Measurements from ENCODE around the gene EIF2S3B.

The EIF2S3B gene

GRCh38 chr12:10528174-10528953 lies 22.7 kb downstream of the EIF2S3B start:
- TF ChIP-seq, protein P1, sequence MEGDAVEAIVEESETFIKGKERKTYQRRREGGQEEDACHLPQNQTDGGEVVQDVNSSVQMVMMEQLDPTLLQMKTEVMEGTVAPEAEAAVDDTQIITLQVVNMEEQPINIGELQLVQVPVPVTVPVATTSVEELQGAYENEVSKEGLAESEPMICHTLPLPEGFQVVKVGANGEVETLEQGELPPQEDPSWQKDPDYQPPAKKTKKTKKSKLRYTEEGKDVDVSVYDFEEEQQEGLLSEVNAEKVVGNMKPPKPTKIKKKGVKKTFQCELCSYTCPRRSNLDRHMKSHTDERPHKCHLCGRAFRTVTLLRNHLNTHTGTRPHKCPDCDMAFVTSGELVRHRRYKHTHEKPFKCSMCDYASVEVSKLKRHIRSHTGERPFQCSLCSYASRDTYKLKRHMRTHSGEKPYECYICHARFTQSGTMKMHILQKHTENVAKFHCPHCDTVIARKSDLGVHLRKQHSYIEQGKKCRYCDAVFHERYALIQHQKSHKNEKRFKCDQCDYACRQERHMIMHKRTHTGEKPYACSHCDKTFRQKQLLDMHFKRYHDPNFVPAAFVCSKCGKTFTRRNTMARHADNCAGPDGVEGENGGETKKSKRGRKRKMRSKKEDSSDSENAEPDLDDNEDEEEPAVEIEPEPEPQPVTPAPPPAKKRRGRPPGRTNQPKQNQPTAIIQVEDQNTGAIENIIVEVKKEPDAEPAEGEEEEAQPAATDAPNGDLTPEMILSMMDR (conservative IDR thresholded peaks at IDR 0.05; ENCODE audit: low read length) = no peak
- no peak overlapping the region for H3K4me3 ChIP-seq (ENCODE audit: low read length)
- DNase-seq (ENCODE audit: low read depth) = no peak

GRCh38 chr12:10529603-10530002 lies 23.9 kb downstream of the EIF2S3B start:
- DNase-seq (ENCODE audit: low read depth) = no peak
- no peak overlapping the region for H3K4me3 ChIP-seq (ENCODE audit: low read length)
- TF ChIP-seq, protein P1 (conservative IDR thresholded peaks at IDR 0.05; ENCODE audit: low read length) = no peak

DNA sequence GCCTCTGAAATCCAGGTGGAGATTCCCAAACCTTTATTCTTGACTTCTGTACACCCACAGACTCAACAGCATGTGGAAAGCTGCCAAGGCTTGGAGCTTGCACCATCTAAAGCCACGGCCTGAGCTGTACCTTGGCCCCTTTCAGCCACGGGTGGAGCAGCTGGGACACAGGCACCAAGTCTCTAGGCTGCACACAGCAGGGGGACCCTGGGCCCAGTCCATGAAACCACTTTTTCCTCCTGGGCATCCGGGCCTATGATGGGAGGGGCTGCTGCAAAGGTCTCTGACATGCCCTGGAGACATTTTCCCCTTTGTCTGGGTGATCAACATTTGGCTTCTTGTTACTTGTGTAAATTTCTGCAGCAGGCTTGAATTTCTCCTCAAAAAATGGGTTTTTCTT lies 32.0 kb downstream of the EIF2S3B start:
- TF ChIP-seq, protein P1 (conservative IDR thresholded peaks at IDR 0.05; ENCODE audit: low read length) = no peak

DNA sequence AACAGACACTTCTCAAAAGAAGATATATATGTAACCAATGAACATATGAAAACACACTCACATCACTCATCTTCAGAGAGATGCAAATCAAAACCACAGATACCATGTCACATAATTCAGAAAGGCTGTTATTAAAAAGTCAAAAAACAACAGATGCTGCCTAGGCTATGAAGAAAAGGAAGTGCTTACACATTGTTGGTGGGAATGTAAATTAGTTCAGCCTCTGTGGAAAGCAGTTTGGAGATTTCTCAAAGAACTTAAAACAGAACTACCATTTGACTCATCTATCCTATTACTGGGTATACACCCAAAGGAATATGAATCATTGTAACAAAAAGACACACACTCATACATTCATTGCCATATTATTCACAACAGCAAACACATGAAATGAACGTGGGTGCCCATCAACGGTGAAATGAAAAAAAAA lies 35.1 kb downstream of the EIF2S3B start:
- TF ChIP-seq, protein P1 (conservative IDR thresholded peaks at IDR 0.05; ENCODE audit: low read length) = no peak
- DNase-seq (ENCODE audit: low read depth) = peak; percentile 58

More for the DNA sequence above, 32.0 kb downstream of the EIF2S3B start:
- no peak overlapping the region for H3K4me3 ChIP-seq (ENCODE audit: low read length)
- no peak for DNase-seq (ENCODE audit: low read depth)

DNA sequence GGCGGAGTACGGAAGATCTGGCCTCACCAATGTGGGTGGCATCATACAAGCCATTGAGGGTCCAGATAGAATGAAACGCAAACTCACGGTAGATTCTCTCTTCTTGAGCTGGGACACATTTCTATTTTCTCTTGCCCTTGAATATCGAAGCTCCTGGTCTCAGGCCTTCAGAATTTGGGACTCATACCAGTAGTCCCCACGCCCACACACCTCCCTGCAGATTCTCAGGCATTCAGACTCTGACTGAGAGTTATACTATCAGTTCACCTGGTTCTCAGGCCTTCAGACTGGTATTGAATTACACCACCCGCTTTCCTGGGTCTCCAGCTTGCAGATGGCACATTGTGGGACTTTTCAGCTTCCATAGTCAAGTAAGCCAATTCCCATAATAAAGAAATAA lies 37.8 kb downstream of the EIF2S3B start:
- TF ChIP-seq, protein P1 (conservative IDR thresholded peaks at IDR 0.05; ENCODE audit: low read length) = no peak
- no peak for DNase-seq (ENCODE audit: low read depth)
- H3K4me3 ChIP-seq (ENCODE audit: low read length) = no peak overlapping the region

More for the DNA sequence above, 35.1 kb downstream of the EIF2S3B start:
- no peak overlapping the region for H3K4me3 ChIP-seq (ENCODE audit: low read length)

- TF ChIP-seq, protein P1 (conservative IDR thresholded peaks at IDR 0.05; ENCODE audit: low read length) = no peak
Measured at GRCh38 chr12:10551375-10551774, 45.7 kb downstream of the EIF2S3B start.

DNA sequence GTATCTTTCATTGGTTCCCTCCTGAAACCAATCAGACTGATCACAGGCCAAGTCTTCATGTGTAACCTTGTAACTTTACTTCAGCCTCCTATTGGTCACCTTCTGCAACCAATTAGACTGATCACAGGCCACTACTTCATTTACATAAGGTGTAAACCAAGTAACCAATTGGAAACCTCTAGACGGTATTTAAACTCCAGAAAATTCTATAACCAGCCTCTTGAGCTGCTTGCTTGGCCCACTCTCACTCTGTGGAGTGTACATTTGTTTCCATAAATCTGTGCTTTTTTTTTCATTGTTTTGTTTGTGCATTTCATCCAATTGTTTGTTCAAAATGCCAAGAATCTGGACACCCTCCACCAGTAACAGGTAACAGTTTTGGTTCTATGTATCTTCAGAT lies 47.5 kb downstream of the EIF2S3B start:
- no peak for DNase-seq (ENCODE audit: low read depth)
- H3K4me3 ChIP-seq (ENCODE audit: low read length) = no peak overlapping the region
- TF ChIP-seq, protein P1 (conservative IDR thresholded peaks at IDR 0.05; ENCODE audit: low read length) = no peak

More at GRCh38 chr12:10551375-10551774, 45.7 kb downstream of the EIF2S3B start:
- DNase-seq (ENCODE audit: low read depth) = no peak
- no peak overlapping the region for H3K4me3 ChIP-seq (ENCODE audit: low read length)
